CD4-positive, CD25-positive, alpha-beta regulatory T cell (primary cell): Measurements from ENCODE around the gene ISG15. TPM values are rescaled to one million over a fixed set of nuclear protein-coding genes. Genes with fewer than 3 reads are reported as not detected.

Experiments
- ATAC-seq, 2 donors: fragments of 150-1000 bp; cut with Tn5 transposase; one replicate each; pipeline ENCODE4 v1.10.0; 2021; ENCODE audit warnings: low read depth in 2 of 2, moderate number of reproducible peaks in 2 of 2, moderate library complexity in 1 of 2
- DNase-seq, 3 donors: peaks; one replicate each; pipeline versions ENCODE4 v3.0.0 to v3.0.0-alpha.2; 2012 to 2022; ENCODE audit warnings: mixed read lengths in 1 of 3
- H3K27ac ChIP-seq: one replicate; pipeline ENCODE4 v1.7.0; 2013; ENCODE audit warnings: mild to moderate bottlenecking, low read length; ENCODE audit not compliant: insufficient read depth, poor library complexity, severe bottlenecking
- H3K27me3 ChIP-seq: one replicate; pipeline ENCODE4 v1.7.0; 2013; ENCODE audit warnings: low read length; ENCODE audit not compliant: control insufficient read depth, insufficient read depth
- H3K36me3 ChIP-seq: one replicate; pipeline ENCODE4 v1.7.0; 2013; ENCODE audit warnings: mild to moderate bottlenecking, low read length, moderate library complexity; ENCODE audit not compliant: control insufficient read depth, insufficient read depth
- H3K4me1 ChIP-seq: 2 replicates; pipeline ENCODE4 v1.7.0; 2013; ENCODE audit warnings: mild to moderate bottlenecking, low read length; ENCODE audit not compliant: insufficient read depth, control insufficient read depth, poor library complexity, severe bottlenecking
- H3K4me3 ChIP-seq: one replicate; pipeline ENCODE4 v1.7.0; 2013; ENCODE audit warnings: low read depth, mild to moderate bottlenecking, low read length, moderate library complexity
- H3K9me3 ChIP-seq, 2 experiments: 1 replicate in 1 of 2; 2 replicates in 1 of 2; pipeline ENCODE4 v1.7.0; 2013; ENCODE audit warnings: low read length in 2 of 2, mild to moderate bottlenecking in 1 of 2, moderate library complexity in 1 of 2; ENCODE audit not compliant: control insufficient read depth in 2 of 2
- H3K27ac Mint-ChIP-seq, 3 donors: one replicate each; pipeline ENCODE4 v1.8.0; 2020 to 2022; ENCODE audit warnings: mild to moderate bottlenecking in 3 of 3, mixed read lengths in 3 of 3, moderate library complexity in 2 of 3
- H3K27me3 Mint-ChIP-seq: one replicate; pipeline ENCODE4 v1.8.0; 2022; ENCODE audit warnings: mild to moderate bottlenecking, mixed read lengths
- H3K36me3 Mint-ChIP-seq: one replicate; pipeline ENCODE4 v1.8.0; 2020; ENCODE audit warnings: mixed read lengths
- H3K4me1 Mint-ChIP-seq, 4 donors: one replicate each; pipeline ENCODE4 v1.8.0; 2020 to 2022; ENCODE audit warnings: mixed read lengths in 4 of 4, mild to moderate bottlenecking in 1 of 4
- H3K4me3 Mint-ChIP-seq, 4 donors: one replicate each; pipeline ENCODE4 v1.8.0; 2020 to 2022; ENCODE audit warnings: mild to moderate bottlenecking in 4 of 4, mixed read lengths in 4 of 4, moderate library complexity in 3 of 4
- H3K9me3 Mint-ChIP-seq, 7 donors: one replicate each; pipeline ENCODE4 v1.8.0; 2020 to 2022; ENCODE audit warnings: mixed read lengths in 7 of 7, mild to moderate bottlenecking in 3 of 7, moderate library complexity in 2 of 7
- polyA plus RNA-seq, 4 donors: library from polyadenylated mRNA; unstranded; fragments of 300-500 nt; fragmentation: Illumina TruSeq; gene quantifications; one replicate each; pipeline ENCODE4 v1.2.3, GENCODE V29; 2021
- total RNA-seq: library from RNA; stranded (reverse); gene quantifications from one replicate; pipeline ENCODE4 v1.2.3, GENCODE V29; 2022

The ISG15 gene
- total RNA-seq, result 76.7 TPM
- 100 to 1,000 TPM; 174 to 489 (median 295) TPM for polyA plus RNA-seq

- Histone ChIP-seq H3K4me1 (peaks cover 26% of the 10 kb centered on the region), H3K9me3 (peaks cover 0 to 2% of the 10 kb centered on the region in 2 experiments), H3K27ac (peak within 1 kb of the TSS; percentile 90), H3K4me3 (peak within 1 kb of the TSS; percentile 98), H3K36me3 (no peaks in the 10 kb centered on the region), H3K27me3 (no peaks in the 10 kb centered on the region)
- Mint-ChIP-seq H3K9me3 (no peaks in the 10 kb centered on the region), H3K4me3 (peak within 1 kb of the TSS; percentile 92 to 96 (median 93)), H3K27ac (peak within 1 kb of the TSS; percentile 98 to 99 (median 98)), H3K4me1 (peaks cover 0 to 28% (median 13%) of the 10 kb centered on the region in 4 donors), H3K36me3 (no peaks in the 10 kb centered on the region), H3K27me3 (peaks cover 17% of the 10 kb centered on the region)
- ATAC-seq, result peak; percentile 95 to 96
- DNase-seq, result peak; percentile 82 to 95 (median 86)
Measured at GRCh38 chr1:1013105-1013921, at the start of gene ISG15. Gene ISG15 (plus strand): TSS chr1:1013497. CDS start chr1:1013574, 77 bp downstream.

DNA sequence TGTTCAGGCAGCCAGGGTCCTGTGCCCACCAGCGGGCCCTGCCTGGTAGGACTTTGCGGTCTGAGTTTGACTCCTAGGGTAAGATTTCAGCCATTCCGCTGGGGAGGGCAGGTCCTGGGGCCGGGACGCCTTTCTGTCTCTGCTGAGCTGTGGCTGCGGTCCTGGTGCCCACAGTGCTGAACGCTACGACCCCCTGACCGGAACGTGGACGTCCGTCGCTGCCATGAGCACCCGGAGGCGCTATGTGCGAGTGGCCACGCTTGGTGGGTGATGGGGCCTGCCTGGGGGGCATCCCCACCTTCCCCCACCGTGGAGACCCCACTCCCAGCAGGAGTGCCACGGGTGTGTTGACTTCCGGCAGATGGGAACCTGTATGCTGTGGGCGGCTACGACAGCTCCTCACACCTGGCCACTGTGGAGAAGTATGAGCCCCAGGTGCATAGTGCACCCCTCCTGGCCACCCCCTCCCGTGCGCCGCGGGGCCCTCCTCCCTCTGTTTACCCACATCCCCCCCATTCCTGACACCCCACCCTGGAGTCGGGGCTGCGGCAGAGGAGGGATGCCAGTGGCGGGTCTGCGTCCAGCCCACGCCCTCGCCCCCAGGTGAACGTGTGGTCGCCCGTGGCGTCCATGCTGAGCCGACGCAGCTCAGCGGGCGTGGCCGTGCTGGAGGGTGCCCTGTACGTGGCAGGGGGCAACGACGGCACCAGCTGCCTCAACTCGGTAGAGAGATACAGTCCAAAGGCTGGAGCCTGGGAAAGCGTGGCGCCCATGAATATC is 49.4 kb upstream of the ISG15 start:
- DNase-seq, result no peak
- Mint-ChIP-seq H3K4me3 (peak overlapping the region in 3 of 4 donors; percentile 15 to 73 (median 48)), H3K36me3 (no peaks in the 10 kb centered on the region), H3K4me1 (peaks cover 0 to 24% (median 0%) of the 10 kb centered on the region in 4 donors), H3K9me3 (no peaks in the 10 kb centered on the region), H3K27ac (no peak overlapping the region), H3K27me3 (no peaks in the 10 kb centered on the region)
- Histone ChIP-seq H3K4me1 (peaks cover 40% of the 10 kb centered on the region), H3K36me3 (no peaks in the 10 kb centered on the region), H3K9me3 (no peaks in the 10 kb centered on the region), H3K27me3 (no peaks in the 10 kb centered on the region), H3K27ac (no peak overlapping the region), H3K4me3 (no peak overlapping the region)
- no peak for ATAC-seq

GRCh38 chr1:964691-965525 is 48.4 kb upstream of the ISG15 start:
- peaks cover 0 to 22% (median 0%) of the 10 kb centered on the region in 4 donors for H3K4me1 Mint-ChIP-seq
- no peak for DNase-seq
- no peaks in the 10 kb centered on the region for H3K27me3 Mint-ChIP-seq
- peaks cover 33% of the 10 kb centered on the region for H3K4me1 ChIP-seq
- H3K27me3 ChIP-seq, result no peaks in the 10 kb centered on the region
- no peak overlapping the region for H3K27ac Mint-ChIP-seq
- H3K36me3 ChIP-seq, result no peaks in the 10 kb centered on the region
- peak overlapping the region in 1 of 4 donors; percentile 64 for H3K4me3 Mint-ChIP-seq
- H3K27ac ChIP-seq, result no peak overlapping the region
- ATAC-seq, result no peak
- no peaks in the 10 kb centered on the region for H3K9me3 Mint-ChIP-seq
- H3K36me3 Mint-ChIP-seq, result no peaks in the 10 kb centered on the region
- H3K9me3 ChIP-seq, result no peaks in the 10 kb centered on the region
- no peak overlapping the region for H3K4me3 ChIP-seq

- Mint-ChIP-seq H3K4me1 (peaks cover 0 to 19% (median 0%) of the 10 kb centered on the region in 4 donors), H3K27ac (peak overlapping the region in 2 of 3 donors; percentile 7 to 60), H3K4me3 (peak overlapping the region; percentile 21 to 64 (median 38)), H3K36me3 (no peaks in the 10 kb centered on the region), H3K9me3 (no peaks in the 10 kb centered on the region), H3K27me3 (no peaks in the 10 kb centered on the region)
- H3K27ac ChIP-seq, result peak overlapping the region; percentile 68
- DNase-seq (no peak), ATAC-seq (no peak)
- H3K9me3 ChIP-seq, result no peaks in the 10 kb centered on the region
- peaks cover 28% of the 10 kb centered on the region for H3K4me1 ChIP-seq
- no peaks in the 10 kb centered on the region for H3K27me3 ChIP-seq
- no peaks in the 10 kb centered on the region for H3K36me3 ChIP-seq
- H3K4me3 ChIP-seq, result no peak overlapping the region
Measured at GRCh38 chr1:965526-966134, 47.7 kb upstream of the ISG15 start.

DNA sequence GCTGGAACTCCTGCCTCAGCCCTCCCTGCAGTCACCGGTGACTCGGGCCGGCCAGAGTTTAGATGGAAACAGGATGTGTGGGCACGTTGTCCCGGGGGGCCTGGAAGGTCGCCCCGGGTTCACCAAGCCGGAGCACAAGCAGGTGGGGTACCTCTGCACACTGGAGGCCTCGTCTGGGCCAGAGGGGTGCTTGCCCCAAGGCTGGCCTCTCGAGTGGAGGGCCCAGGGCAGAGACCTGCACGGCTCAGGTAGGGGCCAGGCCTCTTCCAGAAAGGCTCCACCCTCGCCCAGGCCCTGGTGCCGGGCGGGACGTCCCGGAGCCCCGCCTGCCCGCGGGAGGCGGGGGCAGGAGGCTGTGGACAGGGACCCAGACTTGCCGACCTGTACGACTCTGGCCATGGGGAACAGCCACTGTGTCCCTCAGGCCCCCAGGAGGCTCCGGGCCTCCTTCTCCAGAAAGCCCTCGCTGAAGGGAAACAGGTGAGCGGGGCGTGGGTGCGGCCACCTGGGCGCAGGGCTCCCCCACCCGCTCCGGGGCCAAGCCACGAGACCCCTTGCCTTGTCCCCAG is 47.1 kb upstream of the ISG15 start, which contains the start of gene PLEKHN1:
PLEKHN1 (plus strand) TSS at position 348 of the 569 bp plus-strand sequence; CDS start at position 398, 50 bp downstream.
- no peaks in the 10 kb centered on the region for H3K27me3 ChIP-seq
- no peaks in the 10 kb centered on the region for H3K36me3 ChIP-seq
- H3K27ac ChIP-seq, result peak within 1 kb of the TSS; percentile 68
- peak within 1 kb of the TSS in 2 of 3 donors; percentile 7 to 60 for H3K27ac Mint-ChIP-seq
- peak in 1 of 3 donors; percentile 52 for DNase-seq
- H3K27me3 Mint-ChIP-seq, result no peaks in the 10 kb centered on the region
- no peaks in the 10 kb centered on the region for H3K9me3 Mint-ChIP-seq
- peaks cover 26% of the 10 kb centered on the region for H3K4me1 ChIP-seq
- no peaks in the 10 kb centered on the region for H3K36me3 Mint-ChIP-seq
- peaks cover 0 to 19% (median 0%) of the 10 kb centered on the region in 4 donors for H3K4me1 Mint-ChIP-seq
- peak within 1 kb of the TSS; percentile 64 to 89 (median 79) for H3K4me3 Mint-ChIP-seq
- ATAC-seq, result peak; percentile 16 to 36
- H3K9me3 ChIP-seq, result no peaks in the 10 kb centered on the region
- H3K4me3 ChIP-seq, result no peak within 1 kb of the TSS

GRCh38 chr1:966704-967300 is 46.5 kb upstream of the ISG15 start:
- H3K4me3 ChIP-seq, result no peak overlapping the region
- H3K9me3 Mint-ChIP-seq, result no peaks in the 10 kb centered on the region
- ATAC-seq (peak; percentile 91 to 92), DNase-seq (peak; percentile 52 to 87 (median 65))
- peaks cover 21% of the 10 kb centered on the region for H3K4me1 ChIP-seq
- peaks cover 0 to 14% (median 0%) of the 10 kb centered on the region in 4 donors for H3K4me1 Mint-ChIP-seq
- no peaks in the 10 kb centered on the region for H3K36me3 ChIP-seq
- no peaks in the 10 kb centered on the region for H3K27me3 ChIP-seq
- H3K36me3 Mint-ChIP-seq, result no peaks in the 10 kb centered on the region
- H3K27ac Mint-ChIP-seq, result no peak overlapping the region
- peak overlapping the region; percentile 54 to 89 (median 79) for H3K4me3 Mint-ChIP-seq
- peak overlapping the region; percentile 68 for H3K27ac ChIP-seq
- no peaks in the 10 kb centered on the region for H3K9me3 ChIP-seq
- H3K27me3 Mint-ChIP-seq, result no peaks in the 10 kb centered on the region
